Natural killer cell (primary cell): ENCODE measurements around the gene VPS36. TPM values are rescaled to one million over a fixed set of nuclear protein-coding genes. Genes with fewer than 3 reads are reported as not detected.

Source experiments
- ATAC-seq, 3 donors: fragments of 150-1000 bp in 2 of 3; fragments of 200-7000 bp in 1 of 3; cut with Tn5 transposase; 1 replicate in 1 of 3; 2 replicates in 2 of 3; pipeline ENCODE4 v1.10.0; 2021; ENCODE audit warnings: mild to moderate bottlenecking in 2 of 3, moderate library complexity in 2 of 3
- DNase-seq, 2 donors: peaks; one replicate each; pipeline versions ENCODE4 v3.0.0 to v3.0.0-alpha.2; 2013 to 2021; ENCODE audit warnings: mixed read lengths in 1 of 2
- H3K27ac ChIP-seq: one replicate; pipeline ENCODE4 v1.5.1; 2013; ENCODE audit warnings: mild to moderate bottlenecking, low read length
- H3K27me3 ChIP-seq: one replicate; pipeline ENCODE4 v1.6.1; 2013; ENCODE audit warnings: low read length; ENCODE audit not compliant: control insufficient read depth, insufficient read depth
- H3K36me3 ChIP-seq: one replicate; pipeline ENCODE4 v1.6.1; 2013; ENCODE audit warnings: low read length; ENCODE audit not compliant: control insufficient read depth, insufficient read depth
- H3K4me1 ChIP-seq: one replicate; pipeline ENCODE4 v1.6.1; 2013; ENCODE audit warnings: low read length; ENCODE audit not compliant: control insufficient read depth, insufficient read depth
- H3K4me3 ChIP-seq: one replicate; pipeline ENCODE4 v1.5.1; 2013; ENCODE audit warnings: low read length
- H3K9me3 ChIP-seq: one replicate; pipeline ENCODE4 v1.6.1; 2013; ENCODE audit warnings: low read length; ENCODE audit not compliant: control insufficient read depth, insufficient read depth
- H3K27ac Mint-ChIP-seq, 2 donors: one replicate each; pipeline ENCODE4 v1.8.0; 2022; ENCODE audit warnings: mild to moderate bottlenecking in 2 of 2, mixed read lengths in 2 of 2, moderate library complexity in 1 of 2
- H3K27me3 Mint-ChIP-seq, 2 donors: one replicate each; pipeline ENCODE4 v1.8.0; 2022; ENCODE audit warnings: low read depth in 2 of 2, mixed read lengths in 2 of 2
- H3K36me3 Mint-ChIP-seq: one replicate; pipeline ENCODE4 v1.8.0; 2022; ENCODE audit warnings: mixed read lengths
- H3K4me1 Mint-ChIP-seq, 2 donors: one replicate each; pipeline ENCODE4 v1.8.0; 2022; ENCODE audit warnings: mixed read lengths in 2 of 2
- H3K4me3 Mint-ChIP-seq: one replicate; pipeline ENCODE4 v1.8.0; 2022; ENCODE audit warnings: mild to moderate bottlenecking, moderate library complexity, mixed read lengths
- H3K9me3 Mint-ChIP-seq, 2 donors: one replicate each; pipeline ENCODE4 v1.8.0; 2022; ENCODE audit warnings: mixed read lengths in 2 of 2
- CTCF ChIP-seq: fragments of 200-600 bp; IDR thresholded peaks from one replicate; pipeline ENCODE4 v1.8.0; 2022; ENCODE audit warnings: antibody characterized with exemption
- WGBS: methylation state at CpG from one replicate; pipeline ENCODE4 v1.1.7; 2013; ENCODE audit warnings: missing lambda C conversion rate; ENCODE audit not compliant: insufficient coverage; 5-methylcytosine and 5-hydroxymethylcytosine counted together
- intact Hi-C: fragments of 100-400 bp; cut with micrococcal nuclease; formaldehyde crosslinking; loops from one replicate; pipeline ENCODE4 v1.14.2; 2022
- total RNA-seq, 4 donors: library from RNA; stranded (reverse); fragments of 120-200 nt in 1 of 4; gene quantifications; one replicate each; pipeline versions ENCODE4 v1.2.3 to v1.2.4, GENCODE V29; 2013 to 2022

Gene VPS36
- total RNA-seq, 3 donors from 2014 or later (not counting 1 experiment from before 2014, with no cell fraction given), result 59.0 to 64.2 (median 63.3) TPM

- DNase-seq (no peak), ATAC-seq (no peak)
- intact Hi-C loops, result no loop called here
- Mint-ChIP-seq H3K4me3 (no peak overlapping the region), H3K36me3 (no peaks in the 10 kb centered on the region), H3K27ac (no peak overlapping the region), H3K27me3 (peaks cover 11 to 25% of the 10 kb centered on the region in 2 donors), H3K4me1 (peaks cover under 1 to 2% of the 10 kb centered on the region in 2 donors), H3K9me3 (no peaks in the 10 kb centered on the region)
- WGBS, result 100% methylated on average over 1 of the region's 2 CpGs
- Histone ChIP-seq H3K9me3 (no peaks in the 10 kb centered on the region), H3K4me3 (no peak overlapping the region), H3K4me1 (peaks cover 2% of the 10 kb centered on the region), H3K27me3 (no peaks in the 10 kb centered on the region), H3K36me3 (no peaks in the 10 kb centered on the region), H3K27ac (no peak overlapping the region)
- TF ChIP-seq CTCF, result no peak
These were observed 51.4 kb downstream of the VPS36 start for GRCh38 chr13:52399046-52399445.

GRCh38 chr13:52395704-52396103 lies 54.7 kb downstream of the VPS36 start:
- Histone ChIP-seq H3K27ac (no peak overlapping the region), H3K27me3 (no peaks in the 10 kb centered on the region), H3K9me3 (no peaks in the 10 kb centered on the region), H3K4me1 (no peaks in the 10 kb centered on the region), H3K36me3 (no peaks in the 10 kb centered on the region), H3K4me3 (no peak overlapping the region)
- Mint-ChIP-seq H3K4me1 (no peaks in the 10 kb centered on the region), H3K9me3 (no peaks in the 10 kb centered on the region), H3K4me3 (no peak overlapping the region), H3K36me3 (no peaks in the 10 kb centered on the region), H3K27me3 (peaks cover 8 to 19% of the 10 kb centered on the region in 2 donors), H3K27ac (no peak overlapping the region)
- intact Hi-C loops, result no loop called here
- no peak for TF ChIP-seq CTCF
- WGBS, result 83% methylated on average over 4 of the region's 4 CpGs
- no peak for DNase-seq
- no peak for ATAC-seq

- intact Hi-C loops, result no loop called here
- H3K27ac ChIP-seq, result no peak overlapping the region
- H3K4me3 ChIP-seq, result no peak overlapping the region
- H3K9me3 Mint-ChIP-seq, result no peaks in the 10 kb centered on the region
- H3K36me3 ChIP-seq, result no peaks in the 10 kb centered on the region
- H3K4me1 ChIP-seq, result no peaks in the 10 kb centered on the region
- H3K4me3 Mint-ChIP-seq, result no peak overlapping the region
- 81% methylated on average over 2 of the region's 2 CpGs for WGBS
- no peaks in the 10 kb centered on the region for H3K36me3 Mint-ChIP-seq
- no peak for DNase-seq
- H3K9me3 ChIP-seq, result no peaks in the 10 kb centered on the region
- H3K27ac Mint-ChIP-seq, result no peak overlapping the region
- H3K4me1 Mint-ChIP-seq, result no peaks in the 10 kb centered on the region
- TF ChIP-seq CTCF, result no peak
- no peaks in the 10 kb centered on the region for H3K27me3 ChIP-seq
- no peak for ATAC-seq
- H3K27me3 Mint-ChIP-seq, result peaks cover 8 to 14% of the 10 kb centered on the region in 2 donors
These were observed 55.8 kb downstream of the VPS36 start for GRCh38 chr13:52394586-52394985.

GRCh38 chr13:52393572-52394357 lies 56.7 kb downstream of the VPS36 start:
- Histone ChIP-seq H3K4me1 (no peaks in the 10 kb centered on the region), H3K4me3 (no peak overlapping the region), H3K27ac (no peak overlapping the region), H3K27me3 (no peaks in the 10 kb centered on the region), H3K36me3 (no peaks in the 10 kb centered on the region), H3K9me3 (no peaks in the 10 kb centered on the region)
- intact Hi-C loops, result no loop called here
- DNase-seq (no peak), ATAC-seq (no peak)
- Mint-ChIP-seq H3K4me3 (no peak overlapping the region), H3K36me3 (no peaks in the 10 kb centered on the region), H3K9me3 (no peaks in the 10 kb centered on the region), H3K4me1 (no peaks in the 10 kb centered on the region), H3K27me3 (peaks cover 8 to 14% of the 10 kb centered on the region in 2 donors), H3K27ac (no peak overlapping the region)
- no peak for TF ChIP-seq CTCF
- 87% methylated on average over 8 of the region's 8 CpGs for WGBS
